Muscle layer of duodenum (tissue), 2 donors: ENCODE results near the gene DNAI2.

ENCODE experiments used
- H3K27ac ChIP-seq: one replicate; pipeline ENCODE4 v1.7.0; 2013; ENCODE audit warnings: mild to moderate bottlenecking, low read length
- H3K27me3 ChIP-seq: one replicate; pipeline ENCODE4 v1.7.0; 2013; ENCODE audit warnings: low read depth, mild to moderate bottlenecking, control low read depth, low read length
- H3K36me3 ChIP-seq, 2 donors: one replicate each; pipeline ENCODE4 v1.7.0; 2013; ENCODE audit warnings: low read length in 2 of 2, control low read depth in 1 of 2, mild to moderate bottlenecking in 1 of 2; ENCODE audit not compliant: insufficient read depth in 2 of 2, control insufficient read depth in 1 of 2
- H3K4me1 ChIP-seq, 2 donors: one replicate each; pipeline ENCODE4 v1.7.0; 2013; ENCODE audit warnings: low read length in 2 of 2, mild to moderate bottlenecking in 2 of 2, control low read depth in 1 of 2, moderate library complexity in 1 of 2; ENCODE audit not compliant: insufficient read depth in 2 of 2, control insufficient read depth in 1 of 2
- H3K4me3 ChIP-seq, 2 donors: one replicate each; pipeline ENCODE4 v1.7.0; 2013; ENCODE audit warnings: low read length in 2 of 2, low read depth in 1 of 2, mild to moderate bottlenecking in 1 of 2
- H3K9me3 ChIP-seq, 2 donors: one replicate each; pipeline ENCODE4 v1.7.0; 2013; ENCODE audit warnings: low read length in 2 of 2, control low read depth in 1 of 2, mild to moderate bottlenecking in 1 of 2; ENCODE audit not compliant: control insufficient read depth in 1 of 2
- donor health status: healthy.

DNAI2 gene

DNA sequence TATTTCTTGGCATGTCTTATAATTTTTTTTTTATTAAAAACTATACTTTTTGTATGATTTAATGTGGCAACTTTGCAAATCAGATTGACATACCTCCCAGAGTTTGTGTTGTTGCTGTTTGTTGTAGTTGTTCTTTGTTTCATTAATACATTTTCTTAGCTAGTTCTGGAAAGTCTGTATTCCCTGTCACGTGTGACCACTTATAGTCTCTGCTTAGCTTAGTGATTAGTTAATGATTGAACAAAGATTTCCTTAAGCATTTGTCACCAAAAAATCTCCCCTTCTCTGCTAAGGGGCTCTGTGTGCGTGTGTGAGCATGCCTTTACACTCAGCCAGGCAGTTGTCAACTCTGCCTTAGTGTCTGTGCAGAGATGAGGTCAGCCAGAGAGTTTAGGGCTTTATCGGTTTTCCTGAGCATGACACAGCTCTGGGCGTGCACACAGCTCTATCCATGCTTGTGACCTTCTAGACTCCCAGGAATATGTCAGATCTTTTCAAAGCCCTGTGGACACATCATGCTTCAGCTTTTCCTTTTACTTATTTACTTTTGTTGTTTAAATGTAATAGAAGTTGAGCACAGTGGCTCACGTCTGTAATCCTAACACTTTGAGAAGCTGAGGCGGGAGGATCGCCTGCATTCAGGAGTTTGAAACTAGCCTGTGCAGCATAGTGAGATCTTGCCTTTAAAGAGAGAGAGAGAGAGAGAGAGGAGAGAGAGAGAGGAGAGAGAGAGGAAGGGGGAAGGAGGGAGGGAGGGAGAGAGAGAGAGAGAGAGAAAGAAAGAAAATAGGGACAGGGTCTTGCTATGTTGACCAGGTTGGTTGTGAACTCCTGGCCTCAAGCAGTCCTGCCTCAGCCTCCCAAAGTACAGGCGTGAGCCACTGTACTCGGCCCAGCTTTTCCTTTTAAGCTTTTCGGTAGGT lies 21.9 kb downstream of the DNAI2 start:
- Histone ChIP-seq H3K4me1 (peaks cover 0 to 3% of the 10 kb centered on the region in 2 donors), H3K4me3 (no peak overlapping the region), H3K27me3 (no peaks in the 10 kb centered on the region), H3K36me3 (no peaks in the 10 kb centered on the region), H3K27ac (no peak overlapping the region), H3K9me3 (no peaks in the 10 kb centered on the region)

DNA sequence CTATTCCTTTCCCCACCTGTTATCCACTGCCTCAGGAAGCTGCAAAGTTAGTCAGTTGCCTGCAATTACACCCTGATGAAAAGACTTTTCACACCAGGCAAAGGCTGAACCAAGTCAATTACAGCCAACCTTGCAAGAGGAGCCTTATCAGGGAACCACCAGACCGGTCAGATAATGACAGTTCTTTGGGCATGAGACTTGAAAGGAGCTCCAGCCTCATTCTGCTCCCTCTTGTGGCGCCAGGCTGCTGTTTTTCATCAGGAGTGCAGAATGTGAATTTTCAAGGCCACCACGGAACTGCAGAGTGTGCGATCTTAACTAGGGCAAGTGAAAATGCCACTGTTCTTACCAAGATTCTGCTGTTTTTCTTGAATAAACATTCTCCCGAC lies 22.5 kb downstream of the DNAI2 start:
- H3K4me3 ChIP-seq: no peak overlapping the region
- no peak overlapping the region for H3K27ac ChIP-seq
- peaks cover 0 to 3% of the 10 kb centered on the region in 2 donors for H3K4me1 ChIP-seq
- no peaks in the 10 kb centered on the region for H3K27me3 ChIP-seq
- H3K9me3 ChIP-seq: no peaks in the 10 kb centered on the region
- no peaks in the 10 kb centered on the region for H3K36me3 ChIP-seq

DNA sequence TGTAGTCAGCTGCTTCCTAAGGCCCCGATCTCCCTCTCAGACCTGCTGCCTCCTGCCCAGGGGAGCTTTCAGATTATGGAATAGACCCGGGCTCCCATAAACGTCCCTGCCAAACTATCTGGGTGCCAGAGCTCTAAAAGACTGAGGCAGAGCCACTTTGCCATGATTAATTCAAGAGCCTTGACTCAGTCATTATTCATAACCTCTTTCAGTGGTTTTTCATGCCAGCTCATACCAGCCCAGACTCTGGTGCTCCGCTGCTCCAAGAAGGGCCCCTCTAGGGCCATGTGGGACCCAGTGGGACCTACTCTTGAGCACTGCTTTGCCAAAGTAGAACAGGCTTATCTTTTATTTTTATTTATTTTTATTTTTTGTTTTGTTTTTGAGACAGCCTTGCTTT lies 23.9 kb downstream of the DNAI2 start:
- peaks cover 0 to 3% of the 10 kb centered on the region in 2 donors for H3K4me1 ChIP-seq
- no peaks in the 10 kb centered on the region for H3K36me3 ChIP-seq
- no peaks in the 10 kb centered on the region for H3K27me3 ChIP-seq
- H3K9me3 ChIP-seq: no peaks in the 10 kb centered on the region
- no peak overlapping the region for H3K27ac ChIP-seq
- H3K4me3 ChIP-seq: no peak overlapping the region

DNA sequence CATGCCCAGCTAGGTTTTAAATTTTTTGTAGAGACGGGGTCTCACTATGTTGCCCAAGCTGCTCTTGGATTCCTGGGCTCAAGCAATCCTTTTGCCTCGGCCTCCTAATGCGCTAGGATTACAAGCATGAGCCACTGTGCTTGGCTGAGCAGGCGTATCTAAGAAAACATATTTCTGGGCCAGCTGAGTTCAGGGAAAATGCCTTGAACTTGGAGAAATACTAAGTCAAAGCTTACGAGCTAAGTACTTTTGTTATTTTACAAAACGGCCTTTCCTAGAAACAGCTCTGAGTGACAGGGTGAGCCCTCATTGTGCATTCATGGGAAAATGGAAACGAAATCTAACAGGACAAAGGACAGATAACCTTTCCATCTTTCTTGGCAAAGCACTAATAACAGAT lies 24.7 kb downstream of the DNAI2 start:
- Histone ChIP-seq H3K36me3 (no peaks in the 10 kb centered on the region), H3K4me3 (no peak overlapping the region), H3K27me3 (no peaks in the 10 kb centered on the region), H3K4me1 (peaks cover 0 to 3% of the 10 kb centered on the region in 2 donors), H3K9me3 (no peaks in the 10 kb centered on the region), H3K27ac (no peak overlapping the region)

DNA sequence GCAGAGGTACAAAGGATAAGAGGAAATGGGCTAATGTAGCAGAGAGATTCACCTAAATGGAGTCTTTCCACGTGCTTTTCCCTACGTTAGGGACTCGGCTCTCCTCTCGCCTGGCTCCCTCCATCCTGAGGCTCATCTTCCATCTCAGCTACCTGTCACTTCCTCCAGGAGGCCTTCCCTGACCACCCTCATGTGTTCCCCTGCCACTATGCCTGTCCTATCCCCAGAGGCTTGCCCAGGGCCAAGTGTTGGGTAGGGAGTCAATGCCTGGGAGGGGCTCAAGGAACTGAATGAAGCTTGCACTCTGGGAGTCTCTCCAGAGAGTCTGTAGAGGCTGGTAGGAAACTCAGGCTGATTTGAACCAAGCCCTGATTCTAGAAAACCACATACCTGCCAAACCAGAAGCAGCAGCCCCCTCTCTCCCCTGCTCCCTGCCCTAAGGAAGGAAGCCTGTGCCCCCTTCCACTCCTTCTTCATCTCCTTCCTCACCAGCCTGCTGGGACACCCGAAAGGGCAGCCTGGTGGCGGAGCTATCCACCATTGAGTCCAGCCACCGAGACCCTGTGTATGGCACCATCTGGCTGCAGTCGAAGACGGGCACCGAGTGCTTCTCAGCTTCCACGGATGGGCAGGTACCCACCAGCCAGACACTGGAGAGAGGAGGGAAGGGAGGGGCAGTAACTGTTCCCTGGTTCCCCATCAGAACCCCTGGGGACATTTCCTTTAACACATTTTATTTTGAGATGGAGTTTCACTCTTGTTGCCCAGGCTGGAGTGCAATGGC lies 25.4 kb downstream of the DNAI2 start:
- no peak overlapping the region for H3K27ac ChIP-seq
- no peak overlapping the region for H3K4me3 ChIP-seq
- H3K36me3 ChIP-seq: no peaks in the 10 kb centered on the region
- no peaks in the 10 kb centered on the region for H3K27me3 ChIP-seq
- peaks cover 0 to 3% of the 10 kb centered on the region in 2 donors for H3K4me1 ChIP-seq
- H3K9me3 ChIP-seq: peaks cover 0 to 3% of the 10 kb centered on the region in 2 donors

DNA sequence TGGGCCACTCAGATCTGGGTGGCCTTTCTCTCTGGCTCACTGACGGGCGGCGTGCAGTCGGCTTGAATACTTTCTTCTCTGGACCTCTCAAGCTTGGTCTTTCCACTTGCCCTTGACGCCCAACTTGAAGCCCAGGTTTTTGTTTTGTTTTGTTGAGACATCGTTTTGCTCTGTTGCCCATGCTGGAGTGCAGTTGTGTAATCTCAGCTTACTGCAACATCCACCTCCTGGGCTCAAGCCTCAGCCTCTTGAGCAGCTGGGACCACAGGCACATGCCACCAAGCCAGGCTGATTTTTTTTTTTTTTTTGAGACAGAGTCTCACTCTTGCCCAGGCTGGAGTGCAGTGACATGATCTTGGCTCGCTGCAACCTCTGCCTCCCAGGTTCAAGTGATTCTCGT lies 29.3 kb downstream of the DNAI2 start:
- Histone ChIP-seq H3K36me3 (no peaks in the 10 kb centered on the region), H3K9me3 (peaks cover 0 to 14% of the 10 kb centered on the region in 2 donors), H3K27ac (no peak overlapping the region), H3K27me3 (no peaks in the 10 kb centered on the region), H3K4me1 (no peaks in the 10 kb centered on the region), H3K4me3 (no peak overlapping the region)

DNA sequence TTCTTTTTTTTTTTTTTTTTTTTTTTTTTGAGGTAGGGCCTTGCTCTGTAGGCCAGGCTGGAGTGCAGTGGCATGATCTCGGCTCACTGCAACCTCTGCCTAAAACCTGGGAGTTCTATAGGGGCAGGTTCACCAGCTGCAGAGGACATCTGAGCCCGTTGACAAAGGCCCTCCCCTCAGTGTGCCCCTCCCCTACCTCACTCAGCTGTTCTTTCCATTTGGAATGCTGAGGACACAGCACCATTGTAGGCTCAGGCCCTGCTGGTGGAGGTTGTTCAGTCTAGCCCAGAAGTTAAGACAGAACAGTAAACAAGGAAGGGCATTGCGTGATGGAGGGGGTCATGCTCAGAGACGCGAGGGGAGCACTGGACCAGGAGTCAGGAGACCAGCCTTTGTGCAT lies 30.1 kb downstream of the DNAI2 start:
- H3K36me3 ChIP-seq: no peaks in the 10 kb centered on the region
- H3K9me3 ChIP-seq: peaks cover 0 to 14% of the 10 kb centered on the region in 2 donors
- no peak overlapping the region for H3K4me3 ChIP-seq
- H3K27ac ChIP-seq: no peak overlapping the region
- no peaks in the 10 kb centered on the region for H3K27me3 ChIP-seq
- no peaks in the 10 kb centered on the region for H3K4me1 ChIP-seq

DNA sequence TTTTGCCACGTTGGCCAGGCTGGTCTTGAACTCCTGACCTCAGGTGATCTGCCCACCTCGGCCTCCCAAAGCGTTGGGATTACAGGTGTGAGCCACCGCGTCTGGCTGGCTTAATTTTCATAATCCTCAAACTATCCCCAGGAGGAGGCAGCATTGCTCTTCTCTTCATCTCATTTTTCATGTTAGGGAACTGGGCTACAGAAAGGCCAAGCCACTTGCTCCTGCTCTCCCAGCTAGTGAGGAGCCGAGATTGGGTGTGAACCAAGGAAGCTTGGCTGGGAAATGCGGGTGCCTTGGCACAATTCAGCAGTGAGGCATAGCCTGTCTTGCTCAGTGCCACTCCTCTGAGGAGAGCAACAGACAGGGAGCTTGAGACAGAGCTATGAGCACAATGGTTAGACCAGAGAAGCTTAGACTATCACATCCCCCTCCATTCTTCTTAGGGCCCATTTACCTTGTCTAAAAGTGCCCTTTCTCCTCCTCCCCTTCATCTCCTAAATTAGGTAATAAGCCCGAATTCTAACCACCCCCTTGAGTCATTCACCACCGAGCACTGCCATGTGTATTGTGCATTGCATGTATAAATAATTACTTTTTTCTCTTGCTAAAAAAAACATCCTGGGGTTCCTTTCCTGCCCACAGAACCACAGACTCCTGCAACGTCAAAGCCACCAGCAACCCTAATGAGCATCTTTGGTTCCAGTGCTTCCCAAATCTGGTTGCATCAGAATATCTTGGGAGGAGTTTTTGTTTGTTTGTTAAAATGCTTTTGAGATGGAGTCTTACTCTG lies 32.0 kb downstream of the DNAI2 start:
- no peak overlapping the region for H3K4me3 ChIP-seq
- H3K36me3 ChIP-seq: no peaks in the 10 kb centered on the region
- H3K27me3 ChIP-seq: no peaks in the 10 kb centered on the region
- no peaks in the 10 kb centered on the region for H3K4me1 ChIP-seq
- no peak overlapping the region for H3K27ac ChIP-seq
- peaks cover 0 to 14% of the 10 kb centered on the region in 2 donors for H3K9me3 ChIP-seq

DNA sequence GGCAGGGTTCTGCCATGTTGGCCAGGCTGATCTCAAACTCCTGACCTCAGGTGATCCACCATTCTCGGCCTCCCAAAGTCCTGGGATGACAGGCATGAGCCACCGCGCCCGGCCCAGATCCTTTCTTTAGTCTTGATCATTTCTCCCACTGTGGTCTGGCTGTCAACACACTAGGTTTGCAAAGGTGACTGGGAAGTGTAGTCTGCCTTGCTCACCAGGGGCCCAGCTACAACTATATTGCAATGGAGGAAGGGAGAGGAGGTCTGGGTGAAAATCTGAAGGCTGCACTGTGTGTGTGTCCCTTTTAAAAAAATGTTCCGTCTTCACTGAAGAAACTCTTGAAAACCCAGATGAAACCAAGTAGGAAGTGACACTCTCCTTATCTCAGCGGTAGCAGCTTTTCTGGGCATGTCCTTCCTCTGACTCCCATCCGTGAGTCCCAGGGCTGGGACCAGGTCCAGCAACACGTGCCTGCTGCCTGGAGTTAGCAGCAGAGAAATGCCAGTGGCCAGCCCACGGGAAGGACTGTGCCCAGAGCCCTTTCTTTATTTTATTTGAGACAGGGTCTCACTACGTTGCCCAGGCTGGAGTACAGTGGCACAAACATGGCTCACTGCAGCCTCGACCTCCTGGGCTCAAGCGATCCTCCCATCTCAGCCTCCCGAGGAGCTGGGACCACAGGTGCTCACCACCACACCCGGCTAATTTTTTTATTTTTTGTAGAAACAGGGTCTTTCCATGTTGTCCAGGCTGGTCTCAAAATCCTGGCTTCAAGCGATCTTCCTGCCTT lies 34.1 kb downstream of the DNAI2 start:
- no peaks in the 10 kb centered on the region for H3K4me1 ChIP-seq
- no peak overlapping the region for H3K27ac ChIP-seq
- H3K9me3 ChIP-seq: peaks cover 0 to 18% of the 10 kb centered on the region in 2 donors
- no peaks in the 10 kb centered on the region for H3K36me3 ChIP-seq
- H3K27me3 ChIP-seq: no peaks in the 10 kb centered on the region
- no peak overlapping the region for H3K4me3 ChIP-seq

DNA sequence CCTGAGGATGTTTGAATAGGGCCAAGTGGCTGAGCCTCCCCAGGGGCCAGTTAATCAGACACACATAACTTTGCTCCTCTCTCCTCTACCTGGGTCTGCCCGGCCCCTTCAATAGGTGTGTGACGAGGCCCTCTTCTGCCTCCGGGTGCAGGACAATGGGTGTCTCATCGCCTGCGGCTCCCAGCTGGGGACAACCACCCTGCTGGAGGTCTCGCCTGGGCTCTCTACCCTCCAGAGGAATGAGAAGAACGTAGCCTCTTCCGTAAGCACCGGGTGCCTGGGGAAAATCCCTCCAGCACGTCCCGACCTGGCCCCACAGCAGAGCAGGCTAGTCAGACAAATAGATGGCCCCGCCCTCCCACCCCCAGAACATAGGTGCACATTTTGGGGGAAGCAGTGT lies 35.9 kb downstream of the DNAI2 start:
- Histone ChIP-seq H3K9me3 (peaks cover 0 to 10% of the 10 kb centered on the region in 2 donors), H3K36me3 (no peaks in the 10 kb centered on the region), H3K4me3 (no peak overlapping the region), H3K4me1 (no peaks in the 10 kb centered on the region), H3K27me3 (no peaks in the 10 kb centered on the region), H3K27ac (no peak overlapping the region)
